ENCODE results near the gene NDUFS4. TPM values are rescaled to one million over a fixed set of nuclear protein-coding genes. Genes with fewer than 3 reads are reported as not detected.

The NDUFS4 gene
- total RNA-seq, 1 donor from 2014 or later, result 92.4 TPM

DNA sequence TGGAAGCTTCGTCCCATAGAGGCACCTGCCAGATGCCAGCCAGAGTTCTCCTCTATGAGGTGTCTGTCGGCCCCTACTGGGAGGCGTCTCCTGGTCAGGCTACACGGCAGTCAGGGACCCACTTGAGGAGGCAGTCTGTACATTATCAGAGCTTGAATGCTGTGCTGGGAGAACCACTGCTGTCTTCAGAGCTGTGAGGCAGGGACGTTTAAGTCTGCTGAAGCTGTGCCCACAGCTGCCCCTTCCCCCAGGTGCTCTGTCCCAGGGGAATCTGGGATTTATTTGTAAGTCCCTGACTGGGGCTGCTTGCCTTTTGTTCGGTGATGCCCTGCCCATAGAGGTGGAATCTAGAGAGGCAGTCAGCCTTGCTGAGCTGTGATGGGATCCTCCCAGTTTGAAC lies 70.8 kb downstream of the NDUFS4 start:
- Mint-ChIP-seq H3K4me1 (ENCODE audit: low read depth, unreplicated experiment) (peaks cover 8% of the 10 kb centered on the region), H3K36me3 (ENCODE audit: low read depth, unreplicated experiment) (peaks cover 18% of the 10 kb centered on the region), H3K27ac (ENCODE audit: unreplicated experiment) (no peak overlapping the region), H3K27me3 (ENCODE audit: low read depth, unreplicated experiment) (no peaks in the 10 kb centered on the region), H3K4me3 (ENCODE audit: unreplicated experiment) (no peak overlapping the region), H3K9me3 (ENCODE audit: unreplicated experiment) (peaks cover 5% of the 10 kb centered on the region)
- TF ChIP-seq EZH2 (IDR thresholded peaks at IDR 0.05; ENCODE audit: insufficient read depth, low read length), result no peak
- TF ChIP-seq, protein P1, sequence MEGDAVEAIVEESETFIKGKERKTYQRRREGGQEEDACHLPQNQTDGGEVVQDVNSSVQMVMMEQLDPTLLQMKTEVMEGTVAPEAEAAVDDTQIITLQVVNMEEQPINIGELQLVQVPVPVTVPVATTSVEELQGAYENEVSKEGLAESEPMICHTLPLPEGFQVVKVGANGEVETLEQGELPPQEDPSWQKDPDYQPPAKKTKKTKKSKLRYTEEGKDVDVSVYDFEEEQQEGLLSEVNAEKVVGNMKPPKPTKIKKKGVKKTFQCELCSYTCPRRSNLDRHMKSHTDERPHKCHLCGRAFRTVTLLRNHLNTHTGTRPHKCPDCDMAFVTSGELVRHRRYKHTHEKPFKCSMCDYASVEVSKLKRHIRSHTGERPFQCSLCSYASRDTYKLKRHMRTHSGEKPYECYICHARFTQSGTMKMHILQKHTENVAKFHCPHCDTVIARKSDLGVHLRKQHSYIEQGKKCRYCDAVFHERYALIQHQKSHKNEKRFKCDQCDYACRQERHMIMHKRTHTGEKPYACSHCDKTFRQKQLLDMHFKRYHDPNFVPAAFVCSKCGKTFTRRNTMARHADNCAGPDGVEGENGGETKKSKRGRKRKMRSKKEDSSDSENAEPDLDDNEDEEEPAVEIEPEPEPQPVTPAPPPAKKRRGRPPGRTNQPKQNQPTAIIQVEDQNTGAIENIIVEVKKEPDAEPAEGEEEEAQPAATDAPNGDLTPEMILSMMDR (IDR thresholded peaks at IDR 0.05; ENCODE audit: insufficient read depth, low read depth, low read length), result no peak
- Histone ChIP-seq H3K4me2 (ENCODE audit: low read length) (no peak overlapping the region), H4K20me1 (ENCODE audit: insufficient read depth, low read length) (peaks cover 22% of the 10 kb centered on the region), H2AFZ (ENCODE audit: low read depth, low read length) (no peak overlapping the region), H3K27ac (ENCODE audit: low read depth, low read length) (no peak overlapping the region), H3K4me1 (ENCODE audit: insufficient read depth, low read length) (no peaks in the 10 kb centered on the region), H3K27me3 (ENCODE audit: insufficient read depth, low read length) (no peaks in the 10 kb centered on the region), H3K36me3 (ENCODE audit: insufficient read depth, low read length) (no peaks in the 10 kb centered on the region), H3K79me2 (ENCODE audit: insufficient read depth, low read length) (peaks cover 28% of the 10 kb centered on the region), H3K9ac (ENCODE audit: low read length) (no peak overlapping the region), H3K9me3 (ENCODE audit: insufficient read depth, low read depth, low read length) (no peaks in the 10 kb centered on the region), H3K4me3 (ENCODE audit: insufficient read depth, low read depth, low read length) (no peak overlapping the region)
- FAIRE-seq, result no peak
- DNase-seq (ENCODE audit: low read depth), result no peak

DNA sequence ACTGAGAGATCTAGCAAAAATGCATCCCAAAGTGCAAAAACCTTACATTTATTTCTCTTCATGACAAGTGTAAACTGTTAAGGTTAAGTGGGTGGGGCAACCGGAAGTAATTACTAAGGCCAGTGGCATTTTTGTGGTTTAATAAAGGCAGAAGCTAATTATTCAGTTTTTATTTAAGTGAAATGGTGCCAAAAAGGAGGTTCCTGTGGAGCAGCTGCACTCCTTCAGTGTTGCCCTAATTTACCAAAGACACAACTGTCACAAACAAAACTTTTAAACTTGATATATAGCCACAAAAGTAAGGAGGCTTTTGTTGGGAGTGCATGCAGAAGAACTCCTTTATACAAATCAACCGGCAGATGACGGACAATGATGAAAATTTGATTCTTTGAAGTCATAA lies 81.6 kb downstream of the NDUFS4 start:
- no peak overlapping the region for H2AFZ ChIP-seq (ENCODE audit: low read depth, low read length)
- FAIRE-seq, result no peak
- no peaks in the 10 kb centered on the region for H3K27me3 ChIP-seq (ENCODE audit: insufficient read depth, low read length)
- H3K79me2 ChIP-seq (ENCODE audit: insufficient read depth, low read length), result no peaks in the 10 kb centered on the region
- TF ChIP-seq, protein P1 (IDR thresholded peaks at IDR 0.05; ENCODE audit: insufficient read depth, low read depth, low read length), result no peak
- no peak for TF ChIP-seq EZH2 (IDR thresholded peaks at IDR 0.05; ENCODE audit: insufficient read depth, low read length)
- Mint-ChIP-seq H3K27ac (ENCODE audit: unreplicated experiment) (no peak overlapping the region), H3K4me1 (ENCODE audit: low read depth, unreplicated experiment) (peaks cover 28% of the 10 kb centered on the region), H3K27me3 (ENCODE audit: low read depth, unreplicated experiment) (no peaks in the 10 kb centered on the region), H3K4me3 (ENCODE audit: unreplicated experiment) (no peak overlapping the region), H3K9me3 (ENCODE audit: unreplicated experiment) (no peaks in the 10 kb centered on the region), H3K36me3 (ENCODE audit: low read depth, unreplicated experiment) (peaks cover 1% of the 10 kb centered on the region)
- peaks cover 4% of the 10 kb centered on the region for H3K4me1 ChIP-seq (ENCODE audit: insufficient read depth, low read length)
- no peak overlapping the region for H3K27ac ChIP-seq (ENCODE audit: low read depth, low read length)
- H3K9me3 ChIP-seq (ENCODE audit: insufficient read depth, low read depth, low read length), result no peaks in the 10 kb centered on the region
- no peak overlapping the region for H3K4me3 ChIP-seq (ENCODE audit: insufficient read depth, low read depth, low read length)
- peak overlapping the region; percentile 17 for H3K4me2 ChIP-seq (ENCODE audit: low read length)
- H4K20me1 ChIP-seq (ENCODE audit: insufficient read depth, low read length), result peaks cover 9% of the 10 kb centered on the region
- H3K36me3 ChIP-seq (ENCODE audit: insufficient read depth, low read length), result no peaks in the 10 kb centered on the region
- DNase-seq (ENCODE audit: low read depth), result peak; percentile 75
- no peak overlapping the region for H3K9ac ChIP-seq (ENCODE audit: low read length)

DNA sequence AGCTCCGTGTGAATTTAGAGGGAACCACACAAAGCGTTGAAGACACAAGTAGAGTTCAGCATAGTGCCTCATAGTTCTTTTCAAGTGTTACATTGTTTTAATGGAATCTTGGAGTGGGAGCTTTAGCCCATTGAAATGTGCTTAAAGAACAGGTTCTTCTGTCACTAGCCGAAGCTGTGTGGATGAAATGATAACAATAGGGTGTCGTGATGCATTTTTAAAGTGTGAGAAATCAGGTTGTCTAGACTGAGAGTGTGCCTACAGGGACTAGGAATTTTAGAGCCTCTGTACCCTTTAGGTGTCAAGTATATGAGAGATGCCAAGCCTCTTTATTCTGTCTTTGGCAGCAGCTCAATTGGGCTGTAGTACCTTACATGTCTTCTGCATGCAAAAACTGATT lies 83.0 kb downstream of the NDUFS4 start:
- Mint-ChIP-seq H3K27me3 (ENCODE audit: low read depth, unreplicated experiment) (no peaks in the 10 kb centered on the region), H3K9me3 (ENCODE audit: unreplicated experiment) (no peaks in the 10 kb centered on the region), H3K4me1 (ENCODE audit: low read depth, unreplicated experiment) (peaks cover 28% of the 10 kb centered on the region), H3K27ac (ENCODE audit: unreplicated experiment) (peak overlapping the region; percentile 12), H3K4me3 (ENCODE audit: unreplicated experiment) (no peak overlapping the region), H3K36me3 (ENCODE audit: low read depth, unreplicated experiment) (peaks cover 1% of the 10 kb centered on the region)
- FAIRE-seq (no peak), DNase-seq (ENCODE audit: low read depth) (peak; percentile 12)
- Histone ChIP-seq H3K4me3 (ENCODE audit: insufficient read depth, low read depth, low read length) (no peak overlapping the region), H2AFZ (ENCODE audit: low read depth, low read length) (no peak overlapping the region), H3K9ac (ENCODE audit: low read length) (no peak overlapping the region), H3K79me2 (ENCODE audit: insufficient read depth, low read length) (no peaks in the 10 kb centered on the region), H3K4me2 (ENCODE audit: low read length) (no peak overlapping the region), H3K27me3 (ENCODE audit: insufficient read depth, low read length) (no peaks in the 10 kb centered on the region), H3K9me3 (ENCODE audit: insufficient read depth, low read depth, low read length) (no peaks in the 10 kb centered on the region), H3K4me1 (ENCODE audit: insufficient read depth, low read length) (peaks cover 4% of the 10 kb centered on the region), H3K36me3 (ENCODE audit: insufficient read depth, low read length) (no peaks in the 10 kb centered on the region), H3K27ac (ENCODE audit: low read depth, low read length) (no peak overlapping the region), H4K20me1 (ENCODE audit: insufficient read depth, low read length) (peaks cover 9% of the 10 kb centered on the region)
- TF ChIP-seq, protein P1 (IDR thresholded peaks at IDR 0.05; ENCODE audit: insufficient read depth, low read depth, low read length), result no peak
- TF ChIP-seq EZH2 (IDR thresholded peaks at IDR 0.05; ENCODE audit: insufficient read depth, low read length), result no peak

All from astrocyte (in vitro differentiated cells and primary cell).